Sigmoid colon (tissue), 4 donors: ENCODE measurements around the gene SOCS7.

Source experiments
- CTCF ChIP-seq, 4 experiments: fragments of 450-650 bp in 3 of 4; fragments of 200-600 bp in 1 of 4; IDR thresholded peaks; one replicate each; pipeline ENCODE4 v1.5.1; 2016 to 2019; ENCODE audit warnings: antibody characterized with exemption in 4 of 4, mild to moderate bottlenecking in 3 of 4, moderate library complexity in 2 of 4
- EP300 ChIP-seq, 4 donors: sonication (generic); formaldehyde crosslinking; IDR thresholded peaks; one replicate each; pipeline ENCODE4 v1.6.1; 2017; ENCODE audit warnings: antibody characterized with exemption in 4 of 4

GRCh38 chr17:38328620-38329019 lies 23.0 kb upstream of the SOCS7 start:
- TF ChIP-seq EP300 (IDR thresholded peaks at IDR 0.05) (no peak), CTCF (IDR thresholded peaks at IDR 0.05) (no peak)
